ENCODE results near the gene HEPHL1. TPM values are rescaled to one million over a fixed set of nuclear protein-coding genes. Genes with fewer than 3 reads are reported as not detected.

The HEPHL1 gene
- polyA plus RNA-seq, 3 donors = not detected

- intact Hi-C loops (cut with micrococcal nuclease) = no loop called here
These were observed 110.6 kb downstream of the HEPHL1 start for GRCh38 chr11:94131718-94132115.

GRCh38 chr11:94132152-94132558, 111.0 kb downstream of the HEPHL1 start:
- peaks cover 75% of the 10 kb centered on the region for H4K20me1 ChIP-seq (ENCODE audit: insufficient read depth, low read length)

More at GRCh38 chr11:94131718-94132115, 110.6 kb downstream of the HEPHL1 start:
- Histone ChIP-seq H3K4me1 (ENCODE audit: control insufficient read depth in 1 of 2, insufficient read depth in 2 of 2, low read length in 2 of 2) (peaks cover 74 to 85% of the 10 kb centered on the region in 2 donors), H3K9ac (ENCODE audit: insufficient read depth, low read length, poor library complexity, severe bottlenecking) (no peak overlapping the region), H3K79me2 (ENCODE audit: insufficient read depth, low read length) (peaks cover 73% of the 10 kb centered on the region), H4K20me1 (ENCODE audit: insufficient read depth, low read length) (peaks cover 71% of the 10 kb centered on the region), H3K9me3 (replicated peaks in 1 of 2; ENCODE audit: control insufficient read depth in 1 of 2, insufficient read depth in 1 of 2, low read length in 2 of 2) (peaks cover 0 to 3% of the 10 kb centered on the region in 2 donors), H3K27me3 (ENCODE audit: control insufficient read depth in 2 of 2, insufficient read depth in 2 of 2, low read length in 2 of 2) (no peaks in the 10 kb centered on the region), H3K36me3 (replicated peaks in 1 of 2; ENCODE audit: control insufficient read depth in 1 of 2, insufficient read depth in 2 of 2, low read length in 2 of 2) (no peaks in the 10 kb centered on the region), H2AFZ (ENCODE audit: insufficient read depth, low read depth, low read length, poor library complexity, severe bottlenecking) (no peak overlapping the region), H3K27ac (ENCODE audit: low read depth in 1 of 2, low read length in 2 of 2) (no peak overlapping the region), H3K4me2 (replicated peaks; ENCODE audit: extremely low read depth, low read length, poor library complexity, severe bottlenecking) (peak overlapping the region; percentile 87), H3K4me3 (replicated peaks in 1 of 3; ENCODE audit: low read depth in 2 of 3, low read length in 3 of 3) (peak overlapping the region in 1 of 3 experiments; percentile 97)
- no peak for DNase-seq
- TF ChIP-seq CTCF (IDR thresholded peaks at IDR 0.05) = no peak
- no CpG with 5 or more reads among the region's 1 CpG for WGBS (ENCODE audit: insufficient coverage)
- H3K27me3 Mint-ChIP-seq (ENCODE audit: low read depth in 3 of 3) = peaks cover 0 to 6% (median 2%) of the 10 kb centered on the region in 3 donors
- peaks cover 53% of the 10 kb centered on the region for H3K4me1 Mint-ChIP-seq
- no peak overlapping the region for H3K4me3 Mint-ChIP-seq
- H3K36me3 Mint-ChIP-seq = peaks cover 6 to 12% of the 10 kb centered on the region in 2 donors
- peaks cover 0 to 3% (median under 1%) of the 10 kb centered on the region in 7 donors for H3K9me3 Mint-ChIP-seq
- no peak overlapping the region for H3K27ac Mint-ChIP-seq

More at GRCh38 chr11:94132152-94132558, 111.0 kb downstream of the HEPHL1 start:
- intact Hi-C loops (cut with micrococcal nuclease) = no loop called here
- no peak for DNase-seq
- peaks cover 77 to 89% of the 10 kb centered on the region in 2 donors for H3K4me1 ChIP-seq (ENCODE audit: control insufficient read depth in 1 of 2, insufficient read depth in 2 of 2, low read length in 2 of 2)
- H3K27me3 Mint-ChIP-seq (ENCODE audit: low read depth in 3 of 3) = peaks cover 0 to 3% (median 0%) of the 10 kb centered on the region in 3 donors
- H3K36me3 ChIP-seq (replicated peaks in 1 of 2; ENCODE audit: control insufficient read depth in 1 of 2, insufficient read depth in 2 of 2, low read length in 2 of 2) = no peaks in the 10 kb centered on the region
- no peak overlapping the region for H3K4me3 Mint-ChIP-seq
- WGBS (ENCODE audit: insufficient coverage) = 80% methylated on average over 3 of the region's 5 CpGs
- H3K27ac Mint-ChIP-seq = no peak overlapping the region
- peaks cover 8 to 15% of the 10 kb centered on the region in 2 donors for H3K36me3 Mint-ChIP-seq
- no peak overlapping the region for H3K4me3 ChIP-seq (replicated peaks in 1 of 3; ENCODE audit: low read depth in 2 of 3, low read length in 3 of 3)
- no peak for TF ChIP-seq CTCF (IDR thresholded peaks at IDR 0.05)
- H3K4me2 ChIP-seq (replicated peaks; ENCODE audit: extremely low read depth, low read length, poor library complexity, severe bottlenecking) = no peak overlapping the region
- H2AFZ ChIP-seq (ENCODE audit: insufficient read depth, low read depth, low read length, poor library complexity, severe bottlenecking) = no peak overlapping the region
- peaks cover 0 to 7% of the 10 kb centered on the region in 2 donors for H3K9me3 ChIP-seq (replicated peaks in 1 of 2; ENCODE audit: control insufficient read depth in 1 of 2, insufficient read depth in 1 of 2, low read length in 2 of 2)
- H3K9ac ChIP-seq (ENCODE audit: insufficient read depth, low read length, poor library complexity, severe bottlenecking) = no peak overlapping the region
- peaks cover 78% of the 10 kb centered on the region for H3K79me2 ChIP-seq (ENCODE audit: insufficient read depth, low read length)
- H3K27ac ChIP-seq (ENCODE audit: low read depth in 1 of 2, low read length in 2 of 2) = no peak overlapping the region
- no peaks in the 10 kb centered on the region for H3K27me3 ChIP-seq (ENCODE audit: control insufficient read depth in 2 of 2, insufficient read depth in 2 of 2, low read length in 2 of 2)
- peaks cover 55% of the 10 kb centered on the region for H3K4me1 Mint-ChIP-seq
- H3K9me3 Mint-ChIP-seq = peaks cover 2 to 7% (median 5%) of the 10 kb centered on the region in 7 donors

Data from CD14-positive monocyte (primary cell).